Measurements from ENCODE around the gene RPP14. TPM values are rescaled to one million over a fixed set of nuclear protein-coding genes. Genes with fewer than 3 reads are reported as not detected.

Gene RPP14
- polyA plus RNA-seq, 2 of the 4 experiments (the other 2 are of a cell fraction), result 13.2 to 21.5 TPM

DNA sequence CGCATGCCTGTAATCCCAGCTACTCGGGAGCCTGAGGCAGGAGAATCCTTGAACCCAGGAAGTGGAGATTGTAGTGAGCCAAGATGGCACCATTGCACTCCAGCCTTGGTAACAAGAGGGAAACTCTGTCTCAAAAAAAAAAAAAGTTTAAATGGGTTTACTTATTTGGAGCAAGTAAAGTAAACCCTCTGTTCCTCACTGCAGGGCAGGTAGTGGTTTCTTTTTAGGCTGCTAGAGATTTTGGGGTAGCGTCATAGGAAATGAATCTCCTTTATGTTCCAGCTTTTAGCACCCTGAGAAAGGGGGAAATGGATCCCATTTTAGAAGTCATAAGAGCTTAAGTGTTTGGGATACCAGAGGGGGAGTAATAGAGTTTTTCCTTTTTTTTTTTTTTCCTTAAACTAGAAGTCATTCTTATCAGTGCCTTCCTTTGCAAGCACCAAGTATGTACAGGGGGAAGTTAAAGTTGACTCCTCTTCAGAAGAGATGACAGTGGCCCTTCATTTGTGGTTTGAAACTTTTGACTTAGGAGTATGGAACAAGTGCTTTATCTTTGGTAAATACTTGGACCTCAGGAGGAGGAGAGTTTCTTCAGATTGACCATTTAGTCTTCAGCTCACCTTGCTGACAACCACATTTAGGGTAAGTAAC, 34.7 kb downstream of the RPP14 start:
- H3K27ac ChIP-seq, result no peak overlapping the region
- DNase-seq (ENCODE audit: low read depth in 1 of 2, low spot score in 1 of 2) (no peak), FAIRE-seq (no peak), ATAC-seq (no peak)
- no peak overlapping the region for H3K4me2 ChIP-seq
- H3K4me3 ChIP-seq, result no peak overlapping the region
- H3K4me1 ChIP-seq, result peaks cover under 1% of the 10 kb centered on the region; the same call in 2 of the 3 replicates
- POLR2A ChIA-PET, result no interaction called here
- CTCF ChIA-PET, result interaction anchor here (0.6 to 1.2 kb wide), 4 partner anchors 9 to 90 kb away, joined by 3 to 4 read pairs (median 3); partner anchors contain the start of gene HTD2
- WGBS (ENCODE audit: missing lambda C conversion rate), result 92% methylated on average over 3 of the region's 3 CpGs
- TF ChIP-seq TFCP2L1 (CRISPR knock-in tag; IDR thresholded peaks at IDR 0.05), result no peak
- no peak for TF ChIP-seq EHMT2 (IDR thresholded peaks at IDR 0.05; ENCODE audit: low read depth)
- TF ChIP-seq RCOR1 (IDR thresholded peaks at IDR 0.05; ENCODE audit: low read depth, low read length), result no peak
- TF ChIP-seq, protein P1, sequence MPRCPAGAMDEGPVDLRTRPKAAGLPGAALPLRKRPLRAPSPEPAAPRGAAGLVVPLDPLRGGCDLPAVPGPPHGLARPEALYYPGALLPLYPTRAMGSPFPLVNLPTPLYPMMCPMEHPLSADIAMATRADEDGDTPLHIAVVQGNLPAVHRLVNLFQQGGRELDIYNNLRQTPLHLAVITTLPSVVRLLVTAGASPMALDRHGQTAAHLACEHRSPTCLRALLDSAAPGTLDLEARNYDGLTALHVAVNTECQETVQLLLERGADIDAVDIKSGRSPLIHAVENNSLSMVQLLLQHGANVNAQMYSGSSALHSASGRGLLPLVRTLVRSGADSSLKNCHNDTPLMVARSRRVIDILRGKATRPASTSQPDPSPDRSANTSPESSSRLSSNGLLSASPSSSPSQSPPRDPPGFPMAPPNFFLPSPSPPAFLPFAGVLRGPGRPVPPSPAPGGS (IDR thresholded peaks at IDR 0.05), result no peak
- no peak for TF ChIP-seq BHLHE40 (IDR thresholded peaks at IDR 0.05; ENCODE audit: low read depth, low read length)
- TF ChIP-seq, protein P2, sequence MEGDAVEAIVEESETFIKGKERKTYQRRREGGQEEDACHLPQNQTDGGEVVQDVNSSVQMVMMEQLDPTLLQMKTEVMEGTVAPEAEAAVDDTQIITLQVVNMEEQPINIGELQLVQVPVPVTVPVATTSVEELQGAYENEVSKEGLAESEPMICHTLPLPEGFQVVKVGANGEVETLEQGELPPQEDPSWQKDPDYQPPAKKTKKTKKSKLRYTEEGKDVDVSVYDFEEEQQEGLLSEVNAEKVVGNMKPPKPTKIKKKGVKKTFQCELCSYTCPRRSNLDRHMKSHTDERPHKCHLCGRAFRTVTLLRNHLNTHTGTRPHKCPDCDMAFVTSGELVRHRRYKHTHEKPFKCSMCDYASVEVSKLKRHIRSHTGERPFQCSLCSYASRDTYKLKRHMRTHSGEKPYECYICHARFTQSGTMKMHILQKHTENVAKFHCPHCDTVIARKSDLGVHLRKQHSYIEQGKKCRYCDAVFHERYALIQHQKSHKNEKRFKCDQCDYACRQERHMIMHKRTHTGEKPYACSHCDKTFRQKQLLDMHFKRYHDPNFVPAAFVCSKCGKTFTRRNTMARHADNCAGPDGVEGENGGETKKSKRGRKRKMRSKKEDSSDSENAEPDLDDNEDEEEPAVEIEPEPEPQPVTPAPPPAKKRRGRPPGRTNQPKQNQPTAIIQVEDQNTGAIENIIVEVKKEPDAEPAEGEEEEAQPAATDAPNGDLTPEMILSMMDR (IDR thresholded peaks at IDR 0.05), result no peak
- TF ChIP-seq HOXB13 (CRISPR knock-in tag; IDR thresholded peaks at IDR 0.05; ENCODE audit: low read depth), result no peak
- no peak for TF ChIP-seq POLR2AphosphoS2 (conservative IDR thresholded peaks at IDR 0.05; ENCODE audit: low read length)
- TF ChIP-seq, protein P3, sequence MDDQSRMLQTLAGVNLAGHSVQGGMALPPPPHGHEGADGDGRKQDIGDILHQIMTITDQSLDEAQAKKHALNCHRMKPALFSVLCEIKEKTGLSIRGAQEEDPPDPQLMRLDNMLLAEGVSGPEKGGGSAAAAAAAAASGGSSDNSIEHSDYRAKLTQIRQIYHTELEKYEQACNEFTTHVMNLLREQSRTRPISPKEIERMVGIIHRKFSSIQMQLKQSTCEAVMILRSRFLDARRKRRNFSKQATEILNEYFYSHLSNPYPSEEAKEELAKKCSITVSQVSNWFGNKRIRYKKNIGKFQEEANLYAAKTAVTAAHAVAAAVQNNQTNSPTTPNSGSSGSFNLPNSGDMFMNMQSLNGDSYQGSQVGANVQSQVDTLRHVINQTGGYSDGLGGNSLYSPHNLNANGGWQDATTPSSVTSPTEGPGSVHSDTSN (IDR thresholded peaks at IDR 0.05), result no peak
- no peak for TF ChIP-seq RNF2 (IDR thresholded peaks at IDR 0.05; ENCODE audit: borderline replicate concordance, low read depth)
- TF ChIP-seq NFE2L2 (conservative IDR thresholded peaks at IDR 0.05; ENCODE audit: low read length), result no peak
- TF ChIP-seq, protein P4, sequence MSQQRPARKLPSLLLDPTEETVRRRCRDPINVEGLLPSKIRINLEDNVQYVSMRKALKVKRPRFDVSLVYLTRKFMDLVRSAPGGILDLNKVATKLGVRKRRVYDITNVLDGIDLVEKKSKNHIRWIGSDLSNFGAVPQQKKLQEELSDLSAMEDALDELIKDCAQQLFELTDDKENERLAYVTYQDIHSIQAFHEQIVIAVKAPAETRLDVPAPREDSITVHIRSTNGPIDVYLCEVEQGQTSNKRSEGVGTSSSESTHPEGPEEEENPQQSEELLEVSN (IDR thresholded peaks at IDR 0.05; ENCODE audit: borderline replicate concordance, low read depth), result no peak
- no peak for TF ChIP-seq RARB (CRISPR knock-in tag; IDR thresholded peaks at IDR 0.05)
- TF ChIP-seq ZSCAN20 (CRISPR knock-in tag; IDR thresholded peaks at IDR 0.05), result no peak
- TF ChIP-seq GATA3 (IDR thresholded peaks at IDR 0.05; ENCODE audit: borderline replicate concordance), result no peak
- no peak for TF ChIP-seq SMC3 (IDR thresholded peaks at IDR 0.05)
- H3K9me3 ChIP-seq, result no peaks in the 10 kb centered on the region

DNA sequence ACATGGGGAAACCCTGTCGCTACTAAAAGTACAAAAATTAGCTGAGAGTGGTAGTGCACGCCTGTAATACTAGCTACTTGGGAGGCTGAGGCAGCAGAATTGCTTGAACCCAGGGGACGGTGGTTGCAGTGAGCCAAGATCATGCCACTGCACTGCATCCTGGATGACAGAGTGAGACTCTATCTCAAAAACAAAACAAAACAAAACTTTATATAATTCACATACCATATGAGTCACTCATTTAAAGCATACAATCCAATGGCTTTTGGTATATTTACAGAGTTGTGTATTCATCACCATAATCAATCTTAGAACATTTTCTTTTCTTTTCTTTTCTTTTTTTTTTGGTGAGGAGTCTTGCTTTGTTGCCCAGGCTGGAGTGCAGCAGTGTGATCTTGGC, 35.3 kb downstream of the RPP14 start:
- TF ChIP-seq CBX2 (IDR thresholded peaks at IDR 0.05; ENCODE audit: borderline replicate concordance, low read depth) (no peak), HDAC2 (IDR thresholded peaks at IDR 0.05) (no peak), ZC3H11A (IDR thresholded peaks at IDR 0.05) (no peak), HOXB5 (CRISPR knock-in tag; IDR thresholded peaks at IDR 0.05) (no peak), ZSCAN20 (CRISPR knock-in tag; IDR thresholded peaks at IDR 0.05) (no peak), CHD2 (IDR thresholded peaks at IDR 0.05; ENCODE audit: low read length, partially characterized antibody) (no peak)
- TF ChIP-seq, protein P1 (IDR thresholded peaks at IDR 0.05), result no peak
- TF ChIP-seq, protein P5, sequence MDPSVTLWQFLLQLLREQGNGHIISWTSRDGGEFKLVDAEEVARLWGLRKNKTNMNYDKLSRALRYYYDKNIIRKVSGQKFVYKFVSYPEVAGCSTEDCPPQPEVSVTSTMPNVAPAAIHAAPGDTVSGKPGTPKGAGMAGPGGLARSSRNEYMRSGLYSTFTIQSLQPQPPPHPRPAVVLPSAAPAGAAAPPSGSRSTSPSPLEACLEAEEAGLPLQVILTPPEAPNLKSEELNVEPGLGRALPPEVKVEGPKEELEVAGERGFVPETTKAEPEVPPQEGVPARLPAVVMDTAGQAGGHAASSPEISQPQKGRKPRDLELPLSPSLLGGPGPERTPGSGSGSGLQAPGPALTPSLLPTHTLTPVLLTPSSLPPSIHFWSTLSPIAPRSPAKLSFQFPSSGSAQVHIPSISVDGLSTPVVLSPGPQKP (IDR thresholded peaks at IDR 0.05; ENCODE audit: low read depth, low read length), result no peak
- no peak for FAIRE-seq
- no peak for ATAC-seq
- Histone ChIP-seq H3K9me3 (no peaks in the 10 kb centered on the region), H3K4me1 (no peaks in the 10 kb centered on the region), H3K4me2 (no peak overlapping the region), H3K4me3 (no peak overlapping the region), H3K27ac (no peak overlapping the region)
- WGBS (ENCODE audit: missing lambda C conversion rate), result 87% methylated on average over 3 of the region's 3 CpGs
- DNase-seq (ENCODE audit: low read depth in 1 of 2, low spot score in 1 of 2), result no peak
- POLR2A ChIA-PET, result no interaction called here
- CTCF ChIA-PET, result interaction anchor here (0.7 to 1.2 kb wide), 3 partner anchors 8 to 74 kb away, joined by 3 read pairs; partner anchors contain the start of gene HTD2
